GM20000 (cell line): ENCODE results near the gene USO1.
A peak's percentile ranks its signal among the peaks of the same experiment; 100 is the strongest.

Source experiments
- DNase-seq: peaks from one replicate; pipeline ENCODE4 v3.0.0; 2012; ENCODE audit warnings: low spot score
- CTCF ChIP-seq: IDR thresholded peaks from 2 replicates; pipeline ENCODE4 v1.5.1; 2012; ENCODE audit warnings: mild to moderate bottlenecking, control low read depth; ENCODE audit errors: extremely low read depth, missing control alignments

Gene USO1, protein sequence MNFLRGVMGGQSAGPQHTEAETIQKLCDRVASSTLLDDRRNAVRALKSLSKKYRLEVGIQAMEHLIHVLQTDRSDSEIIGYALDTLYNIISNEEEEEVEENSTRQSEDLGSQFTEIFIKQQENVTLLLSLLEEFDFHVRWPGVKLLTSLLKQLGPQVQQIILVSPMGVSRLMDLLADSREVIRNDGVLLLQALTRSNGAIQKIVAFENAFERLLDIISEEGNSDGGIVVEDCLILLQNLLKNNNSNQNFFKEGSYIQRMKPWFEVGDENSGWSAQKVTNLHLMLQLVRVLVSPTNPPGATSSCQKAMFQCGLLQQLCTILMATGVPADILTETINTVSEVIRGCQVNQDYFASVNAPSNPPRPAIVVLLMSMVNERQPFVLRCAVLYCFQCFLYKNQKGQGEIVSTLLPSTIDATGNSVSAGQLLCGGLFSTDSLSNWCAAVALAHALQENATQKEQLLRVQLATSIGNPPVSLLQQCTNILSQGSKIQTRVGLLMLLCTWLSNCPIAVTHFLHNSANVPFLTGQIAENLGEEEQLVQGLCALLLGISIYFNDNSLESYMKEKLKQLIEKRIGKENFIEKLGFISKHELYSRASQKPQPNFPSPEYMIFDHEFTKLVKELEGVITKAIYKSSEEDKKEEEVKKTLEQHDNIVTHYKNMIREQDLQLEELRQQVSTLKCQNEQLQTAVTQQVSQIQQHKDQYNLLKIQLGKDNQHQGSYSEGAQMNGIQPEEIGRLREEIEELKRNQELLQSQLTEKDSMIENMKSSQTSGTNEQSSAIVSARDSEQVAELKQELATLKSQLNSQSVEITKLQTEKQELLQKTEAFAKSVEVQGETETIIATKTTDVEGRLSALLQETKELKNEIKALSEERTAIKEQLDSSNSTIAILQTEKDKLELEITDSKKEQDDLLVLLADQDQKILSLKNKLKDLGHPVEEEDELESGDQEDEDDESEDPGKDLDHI

DNA sequence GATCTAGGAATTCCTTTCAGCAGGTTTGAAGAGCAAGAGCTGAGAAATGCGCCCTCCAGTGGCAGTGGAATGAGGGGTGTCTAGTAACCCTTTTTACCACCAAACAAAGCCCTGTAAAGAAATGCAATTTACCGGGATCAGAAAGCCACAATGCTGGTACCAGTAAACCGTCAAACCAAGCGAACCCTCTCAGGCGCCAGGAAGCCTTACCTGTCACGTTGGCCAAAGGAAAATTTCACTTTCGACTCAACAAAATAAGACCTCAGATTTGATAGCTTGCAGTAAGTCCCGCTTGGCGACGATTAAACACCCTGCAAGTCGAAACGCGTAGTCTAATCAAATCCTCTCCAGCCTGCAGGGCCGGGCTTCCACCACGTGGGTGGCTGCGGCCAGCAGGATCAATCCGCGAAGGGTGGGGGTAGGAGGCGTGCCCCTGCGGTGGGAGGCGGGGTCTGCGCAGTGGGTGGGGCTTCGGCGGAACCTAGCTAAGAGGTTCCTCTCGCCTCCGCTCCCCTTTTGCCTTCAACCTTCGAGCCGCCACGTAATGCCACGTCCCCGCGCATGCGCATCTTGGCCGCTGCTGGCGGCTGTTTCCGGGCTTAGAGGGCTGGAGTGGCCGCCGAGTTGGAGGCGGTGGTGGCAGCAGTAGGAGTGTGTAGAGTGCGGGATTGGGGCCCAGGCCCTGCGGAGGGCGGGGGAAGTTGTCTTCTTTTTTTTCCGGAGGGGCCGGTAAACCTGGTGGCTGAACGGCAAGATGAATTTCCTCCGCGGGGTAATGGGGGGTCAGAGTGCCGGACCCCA lies at the start of gene USO1:
Gene USO1, plus strand, starts transcription at position 512 of the 801 bp plus-strand sequence. Its CDS starts 243 bp downstream, at position 755.
- TF ChIP-seq CTCF = peak; percentile 51
- peak; percentile 92 for DNase-seq

DNA sequence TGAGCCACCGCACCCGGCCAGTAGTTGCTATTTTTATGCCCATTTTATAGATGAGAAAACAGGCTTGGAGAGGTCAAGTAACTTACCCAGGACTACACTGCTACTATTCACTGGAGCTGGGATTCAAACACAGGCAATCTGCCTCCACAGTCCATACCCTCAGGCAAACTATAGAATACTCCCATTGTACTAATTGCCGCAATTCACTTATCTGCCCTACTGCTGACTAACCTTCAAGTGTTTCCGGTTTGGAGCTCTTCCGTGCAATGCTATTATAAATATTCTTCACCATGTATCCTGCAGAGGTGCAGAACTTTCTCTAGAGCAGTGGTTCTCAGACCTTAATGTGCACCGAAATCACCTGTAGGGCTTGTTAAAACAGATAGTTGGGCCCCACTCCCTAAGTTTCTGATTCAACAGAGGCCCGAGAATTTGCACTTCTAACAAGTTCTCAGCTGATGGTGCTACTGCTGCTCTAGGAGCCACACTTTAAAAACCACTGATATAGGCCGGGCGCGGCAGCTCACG lies 49.3 kb upstream of the USO1 start:
- no peak for TF ChIP-seq CTCF
- no peak for DNase-seq

DNA sequence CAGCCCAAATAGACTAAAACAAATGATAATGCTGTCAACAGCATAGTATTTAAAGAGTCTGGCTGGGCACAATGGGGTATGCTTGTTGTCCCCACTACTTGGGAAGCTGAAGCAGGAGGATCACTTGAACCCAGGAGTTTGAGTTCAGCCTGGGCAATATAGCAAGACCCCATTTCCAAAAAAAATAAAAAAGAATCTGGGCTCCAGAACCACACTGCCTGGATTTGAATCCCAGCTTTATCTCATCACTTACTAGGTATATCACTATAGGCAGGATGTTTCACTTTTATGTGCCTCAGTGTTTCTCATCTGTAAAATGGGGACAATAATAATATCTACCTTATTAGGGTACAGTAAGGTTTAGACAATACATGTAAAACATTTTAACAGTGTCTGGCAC lies 45.9 kb upstream of the USO1 start:
- TF ChIP-seq CTCF = no peak
- DNase-seq = no peak

GRCh38 chr4:75678965-75679364 lies 45.4 kb upstream of the USO1 start:
- DNase-seq = no peak
- TF ChIP-seq CTCF = no peak

GRCh38 chr4:75679876-75680575 lies 44.4 kb upstream of the USO1 start:
- no peak for DNase-seq
- TF ChIP-seq CTCF = no peak

DNA sequence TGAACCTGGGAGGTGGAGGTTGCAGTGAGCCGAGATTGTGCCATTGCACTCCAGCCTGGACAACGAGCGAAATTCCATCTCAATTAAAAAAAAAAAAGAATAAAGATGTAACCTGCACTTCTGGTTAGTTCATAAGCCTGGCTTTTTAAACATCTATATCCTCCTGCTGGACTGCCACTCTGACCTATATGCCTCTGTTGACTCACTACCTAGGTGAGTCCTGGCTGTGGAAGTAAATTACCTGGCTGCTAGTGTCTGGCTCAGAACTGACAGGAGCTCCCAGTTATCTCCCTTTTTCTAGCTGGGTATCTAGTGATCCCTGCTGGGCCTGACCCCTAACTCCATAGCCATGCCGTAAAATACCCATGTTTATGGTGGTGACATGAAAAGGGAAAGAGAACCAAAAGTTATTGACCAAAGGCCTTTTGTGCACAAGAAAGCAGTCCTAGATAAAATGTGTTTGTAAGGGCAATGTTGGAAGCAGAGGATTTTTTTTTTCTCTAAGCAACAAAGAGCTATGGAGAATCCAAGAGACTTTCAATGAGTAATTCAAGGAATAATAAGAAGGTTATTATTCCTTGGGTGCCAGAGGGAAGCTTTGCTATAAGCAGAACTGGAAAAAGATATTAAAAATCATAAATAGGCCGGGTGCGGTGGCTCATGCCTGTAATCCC lies 40.8 kb upstream of the USO1 start:
- TF ChIP-seq CTCF = no peak
- DNase-seq = no peak
